COLO668 (cell line): ENCODE results near the gene CT47A7.
"Not testable (repeated sequence)": the region's sequence is repeated elsewhere in the genome, so short reads cannot be mapped to it uniquely, and the experiment has no call there.

Experiments
- DNase-seq: peaks from one replicate; lab custom pipeline; 2025; ENCODE audit not compliant: unreplicated experiment; lab: John Stamatoyannopoulos, UW

Gene CT47A7

GRCh38 chrX:120956500-120956899, at the start of gene CT47A7:
Gene CT47A7, minus strand, starts transcription at chrX:120956600. Its CDS starts 255 bp downstream, at chrX:120956345.
- not testable (repeated sequence) for DNase-seq

- no peak for DNase-seq
Measured at GRCh38 chrX:121000589-121000988, 44.2 kb upstream of the CT47A7 start.

- no peak for DNase-seq
Measured at GRCh38 chrX:120999413-120999812, 43.0 kb upstream of the CT47A7 start.

- not testable (repeated sequence) for DNase-seq
Measured at GRCh38 chrX:120985660-120986059, 29.3 kb upstream of the CT47A7 start, which contains the start of gene CT47A1. Gene CT47A1, minus strand, starts transcription at chrX:120985760. Its CDS starts 231 bp downstream, at chrX:120985529.
